Measurements from ENCODE around the gene PTPRN2.

- TF ChIP-seq CTCF (IDR thresholded peaks at IDR 0.05) = no peak
- no peak for TF ChIP-seq POLR2AphosphoS5 (IDR thresholded peaks at IDR 0.05)
Measured at GRCh38 chr7:158097453-158098124, 490.0 kb downstream of the PTPRN2 start.
